HepG2 (cell line): Measurements from ENCODE around the gene ABHD4. TPM values are rescaled to one million over a fixed set of nuclear protein-coding genes. Genes with fewer than 3 reads are reported as not detected.

Experiments used
- CENPT ChIP-seq: sonication (generic); formaldehyde crosslinking; IDR thresholded peaks from 2 replicates; pipeline ENCODE4 v1.8.0; 2022; ENCODE audit warnings: low read depth, mild to moderate bottlenecking, moderate library complexity, missing genetic modification reagents
- HOXA3 ChIP-seq: sonication (generic); formaldehyde crosslinking; IDR thresholded peaks from 2 replicates; pipeline ENCODE4 v1.5.0; 2020; ENCODE audit warnings: missing genetic modification reagents
- JDP2 ChIP-seq: sonication (generic); formaldehyde crosslinking; IDR thresholded peaks from 2 replicates; pipeline ENCODE4 v1.8.1; 2022; ENCODE audit warnings: missing genetic modification reagents, borderline replicate concordance
- MLLT10 ChIP-seq: sonication (generic); formaldehyde crosslinking; IDR thresholded peaks from 2 replicates; pipeline ENCODE4 v1.4.0; 2020; ENCODE audit warnings: missing genetic modification reagents
- NCOA5 ChIP-seq: sonication (generic); formaldehyde crosslinking; IDR thresholded peaks from 2 replicates; pipeline ENCODE4 v1.4.0; 2020; ENCODE audit warnings: missing genetic modification reagents
- NKX3-1 ChIP-seq: sonication (generic); formaldehyde crosslinking; IDR thresholded peaks from 2 replicates; pipeline ENCODE4 v1.5.0; 2020; ENCODE audit warnings: missing genetic modification reagents
- RXRB ChIP-seq: IDR thresholded peaks from 2 replicates; pipeline ENCODE4 v1.6.1; 2016; ENCODE audit warnings: borderline replicate concordance, missing genetic modification reagents, missing compliant biosample characterization
- SNAPC2 ChIP-seq: sonication (generic); formaldehyde crosslinking; IDR thresholded peaks from 2 replicates; pipeline ENCODE4 v1.8.1; 2022; ENCODE audit warnings: mild to moderate bottlenecking, missing genetic modification reagents
- XBP1 ChIP-seq: sonication (generic); formaldehyde crosslinking; IDR thresholded peaks from 2 replicates; pipeline ENCODE4 v1.5.0; 2020; ENCODE audit warnings: missing genetic modification reagents
- ZNF329 ChIP-seq: sonication (generic); formaldehyde crosslinking; IDR thresholded peaks from 2 replicates; pipeline ENCODE4 v1.9.0; 2021; ENCODE audit warnings: low read depth, mild to moderate bottlenecking, missing genetic modification reagents
- polyA plus RNA-seq, 8 experiments: library from polyadenylated mRNA; depleted of rRNA in 3 of 8; stranded (reverse) in 7 of 8; unstranded in 1 of 8; fragments of >200 nt; fragmentation: Illumina TruSeq in 4 of 8; extraction: Trizol in 4 of 8; gene quantifications; 2 replicates each; pipeline versions ENCODE4 v1.2.1 to v1.2.3, GENCODE V29; 2011 to 2016; ENCODE audit warnings: low read depth in 4 of 8, missing spikeins in 1 of 8, mixed read lengths in 1 of 8; ENCODE audit not compliant: insufficient read depth in 1 of 8
- total RNA-seq, 5 experiments: library from RNA; depleted of rRNA; stranded (reverse); fragments of >200 nt; fragmentation: Illumina TruSeq; extraction: Trizol; gene quantifications; 2 replicates each; pipeline ENCODE4 v1.2.3, GENCODE V29; 2016; ENCODE audit warnings: low read depth in 1 of 5
- TF ChIP-seq, protein P1 (sequence below): IDR thresholded peaks from 2 replicates; pipeline ENCODE4 v1.6.1; 2016; ENCODE audit warnings: low read depth, missing genetic modification reagents, missing compliant biosample characterization
- TF ChIP-seq, protein P2 (sequence below): sonication (generic); formaldehyde crosslinking; IDR thresholded peaks from 2 replicates; pipeline ENCODE4 v1.4.0; 2020; ENCODE audit warnings: missing genetic modification reagents
- TF ChIP-seq, protein P3 (sequence below): sonication (generic); formaldehyde crosslinking; IDR thresholded peaks from 2 replicates; pipeline ENCODE4 v1.8.0; 2022; ENCODE audit warnings: mild to moderate bottlenecking, missing genetic modification reagents
- TF ChIP-seq, protein P4 (sequence below): sonication (generic); formaldehyde crosslinking; IDR thresholded peaks from 2 replicates; pipeline ENCODE4 v1.4.0; 2020; ENCODE audit warnings: low read depth, missing genetic modification reagents
- TF ChIP-seq, protein P5 (sequence below): sonication (generic); formaldehyde crosslinking; IDR thresholded peaks from 2 replicates; pipeline ENCODE4 v1.5.0; 2020; ENCODE audit warnings: mild to moderate bottlenecking, low read depth, missing genetic modification reagents, borderline replicate concordance

Gene ABHD4
- total and polyA plus RNA-seq, 2 of the 13 experiments (the other 11 are each of a cell fraction or from before 2014, with no cell fraction given): 16.1 to 47.5 TPM

DNA sequence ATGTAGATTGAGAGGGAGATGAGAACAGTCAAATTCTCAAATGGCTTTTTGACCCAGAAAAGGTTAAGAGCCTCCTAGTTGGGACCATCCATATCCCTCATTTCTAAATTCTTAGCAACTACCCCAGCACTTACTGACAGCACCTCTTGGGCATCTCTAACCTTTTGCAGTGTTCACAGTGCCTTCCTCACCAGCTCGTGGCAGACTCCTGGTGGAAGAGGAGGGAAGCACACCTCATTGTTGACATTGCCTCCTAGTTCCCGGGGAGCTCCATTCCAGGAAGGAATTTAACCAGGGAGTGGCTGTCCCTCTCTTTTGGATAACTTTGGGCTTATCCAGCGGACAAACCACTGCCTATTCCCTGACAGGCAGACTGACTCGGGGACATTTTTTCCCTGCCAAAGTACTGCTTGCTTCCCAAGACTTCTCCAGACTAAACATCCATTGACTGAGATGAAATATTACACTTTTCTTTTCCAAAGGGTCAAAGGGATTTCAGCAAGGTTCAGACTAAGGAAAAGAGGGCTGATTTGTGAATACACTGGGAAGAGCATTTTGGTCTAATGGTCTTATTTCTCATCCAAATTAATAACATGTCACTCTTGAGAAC is 55.0 kb downstream of the ABHD4 start (continued):
- no peak for TF ChIP-seq NKX3-1 (CRISPR knock-in tag)
- TF ChIP-seq, protein P1, sequence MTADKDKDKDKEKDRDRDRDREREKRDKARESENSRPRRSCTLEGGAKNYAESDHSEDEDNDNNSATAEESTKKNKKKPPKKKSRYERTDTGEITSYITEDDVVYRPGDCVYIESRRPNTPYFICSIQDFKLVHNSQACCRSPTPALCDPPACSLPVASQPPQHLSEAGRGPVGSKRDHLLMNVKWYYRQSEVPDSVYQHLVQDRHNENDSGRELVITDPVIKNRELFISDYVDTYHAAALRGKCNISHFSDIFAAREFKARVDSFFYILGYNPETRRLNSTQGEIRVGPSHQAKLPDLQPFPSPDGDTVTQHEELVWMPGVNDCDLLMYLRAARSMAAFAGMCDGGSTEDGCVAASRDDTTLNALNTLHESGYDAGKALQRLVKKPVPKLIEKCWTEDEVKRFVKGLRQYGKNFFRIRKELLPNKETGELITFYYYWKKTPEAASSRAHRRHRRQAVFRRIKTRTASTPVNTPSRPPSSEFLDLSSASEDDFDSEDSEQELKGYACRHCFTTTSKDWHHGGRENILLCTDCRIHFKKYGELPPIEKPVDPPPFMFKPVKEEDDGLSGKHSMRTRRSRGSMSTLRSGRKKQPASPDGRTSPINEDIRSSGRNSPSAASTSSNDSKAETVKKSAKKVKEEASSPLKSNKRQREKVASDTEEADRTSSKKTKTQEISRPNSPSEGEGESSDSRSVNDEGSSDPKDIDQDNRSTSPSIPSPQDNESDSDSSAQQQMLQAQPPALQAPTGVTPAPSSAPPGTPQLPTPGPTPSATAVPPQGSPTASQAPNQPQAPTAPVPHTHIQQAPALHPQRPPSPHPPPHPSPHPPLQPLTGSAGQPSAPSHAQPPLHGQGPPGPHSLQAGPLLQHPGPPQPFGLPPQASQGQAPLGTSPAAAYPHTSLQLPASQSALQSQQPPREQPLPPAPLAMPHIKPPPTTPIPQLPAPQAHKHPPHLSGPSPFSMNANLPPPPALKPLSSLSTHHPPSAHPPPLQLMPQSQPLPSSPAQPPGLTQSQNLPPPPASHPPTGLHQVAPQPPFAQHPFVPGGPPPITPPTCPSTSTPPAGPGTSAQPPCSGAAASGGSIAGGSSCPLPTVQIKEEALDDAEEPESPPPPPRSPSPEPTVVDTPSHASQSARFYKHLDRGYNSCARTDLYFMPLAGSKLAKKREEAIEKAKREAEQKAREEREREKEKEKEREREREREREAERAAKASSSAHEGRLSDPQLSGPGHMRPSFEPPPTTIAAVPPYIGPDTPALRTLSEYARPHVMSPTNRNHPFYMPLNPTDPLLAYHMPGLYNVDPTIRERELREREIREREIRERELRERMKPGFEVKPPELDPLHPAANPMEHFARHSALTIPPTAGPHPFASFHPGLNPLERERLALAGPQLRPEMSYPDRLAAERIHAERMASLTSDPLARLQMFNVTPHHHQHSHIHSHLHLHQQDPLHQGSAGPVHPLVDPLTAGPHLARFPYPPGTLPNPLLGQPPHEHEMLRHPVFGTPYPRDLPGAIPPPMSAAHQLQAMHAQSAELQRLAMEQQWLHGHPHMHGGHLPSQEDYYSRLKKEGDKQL (CRISPR knock-in tag): 0 out of 2 replicates have a peak, but pooled peaks have one; percentile 23
- TF ChIP-seq, protein P2, sequence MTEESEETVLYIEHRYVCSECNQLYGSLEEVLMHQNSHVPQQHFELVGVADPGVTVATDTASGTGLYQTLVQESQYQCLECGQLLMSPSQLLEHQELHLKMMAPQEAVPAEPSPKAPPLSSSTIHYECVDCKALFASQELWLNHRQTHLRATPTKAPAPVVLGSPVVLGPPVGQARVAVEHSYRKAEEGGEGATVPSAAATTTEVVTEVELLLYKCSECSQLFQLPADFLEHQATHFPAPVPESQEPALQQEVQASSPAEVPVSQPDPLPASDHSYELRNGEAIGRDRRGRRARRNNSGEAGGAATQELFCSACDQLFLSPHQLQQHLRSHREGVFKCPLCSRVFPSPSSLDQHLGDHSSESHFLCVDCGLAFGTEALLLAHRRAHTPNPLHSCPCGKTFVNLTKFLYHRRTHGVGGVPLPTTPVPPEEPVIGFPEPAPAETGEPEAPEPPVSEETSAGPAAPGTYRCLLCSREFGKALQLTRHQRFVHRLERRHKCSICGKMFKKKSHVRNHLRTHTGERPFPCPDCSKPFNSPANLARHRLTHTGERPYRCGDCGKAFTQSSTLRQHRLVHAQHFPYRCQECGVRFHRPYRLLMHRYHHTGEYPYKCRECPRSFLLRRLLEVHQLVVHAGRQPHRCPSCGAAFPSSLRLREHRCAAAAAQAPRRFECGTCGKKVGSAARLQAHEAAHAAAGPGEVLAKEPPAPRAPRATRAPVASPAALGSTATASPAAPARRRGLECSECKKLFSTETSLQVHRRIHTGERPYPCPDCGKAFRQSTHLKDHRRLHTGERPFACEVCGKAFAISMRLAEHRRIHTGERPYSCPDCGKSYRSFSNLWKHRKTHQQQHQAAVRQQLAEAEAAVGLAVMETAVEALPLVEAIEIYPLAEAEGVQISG: 0 out of 2 replicates have a peak, but pooled peaks have one; percentile 18
- TF ChIP-seq, protein P3, sequence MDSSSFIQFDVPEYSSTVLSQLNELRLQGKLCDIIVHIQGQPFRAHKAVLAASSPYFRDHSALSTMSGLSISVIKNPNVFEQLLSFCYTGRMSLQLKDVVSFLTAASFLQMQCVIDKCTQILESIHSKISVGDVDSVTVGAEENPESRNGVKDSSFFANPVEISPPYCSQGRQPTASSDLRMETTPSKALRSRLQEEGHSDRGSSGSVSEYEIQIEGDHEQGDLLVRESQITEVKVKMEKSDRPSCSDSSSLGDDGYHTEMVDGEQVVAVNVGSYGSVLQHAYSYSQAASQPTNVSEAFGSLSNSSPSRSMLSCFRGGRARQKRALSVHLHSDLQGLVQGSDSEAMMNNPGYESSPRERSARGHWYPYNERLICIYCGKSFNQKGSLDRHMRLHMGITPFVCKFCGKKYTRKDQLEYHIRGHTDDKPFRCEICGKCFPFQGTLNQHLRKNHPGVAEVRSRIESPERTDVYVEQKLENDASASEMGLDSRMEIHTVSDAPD: no peak
- no peak for TF ChIP-seq SNAPC2
- TF ChIP-seq MLLT10: no peak
- TF ChIP-seq CENPT (CRISPR knock-in tag): no peak
- no peak for TF ChIP-seq XBP1 (CRISPR knock-in tag)
- TF ChIP-seq JDP2 (CRISPR knock-in tag): no peak
- TF ChIP-seq, protein P4, sequence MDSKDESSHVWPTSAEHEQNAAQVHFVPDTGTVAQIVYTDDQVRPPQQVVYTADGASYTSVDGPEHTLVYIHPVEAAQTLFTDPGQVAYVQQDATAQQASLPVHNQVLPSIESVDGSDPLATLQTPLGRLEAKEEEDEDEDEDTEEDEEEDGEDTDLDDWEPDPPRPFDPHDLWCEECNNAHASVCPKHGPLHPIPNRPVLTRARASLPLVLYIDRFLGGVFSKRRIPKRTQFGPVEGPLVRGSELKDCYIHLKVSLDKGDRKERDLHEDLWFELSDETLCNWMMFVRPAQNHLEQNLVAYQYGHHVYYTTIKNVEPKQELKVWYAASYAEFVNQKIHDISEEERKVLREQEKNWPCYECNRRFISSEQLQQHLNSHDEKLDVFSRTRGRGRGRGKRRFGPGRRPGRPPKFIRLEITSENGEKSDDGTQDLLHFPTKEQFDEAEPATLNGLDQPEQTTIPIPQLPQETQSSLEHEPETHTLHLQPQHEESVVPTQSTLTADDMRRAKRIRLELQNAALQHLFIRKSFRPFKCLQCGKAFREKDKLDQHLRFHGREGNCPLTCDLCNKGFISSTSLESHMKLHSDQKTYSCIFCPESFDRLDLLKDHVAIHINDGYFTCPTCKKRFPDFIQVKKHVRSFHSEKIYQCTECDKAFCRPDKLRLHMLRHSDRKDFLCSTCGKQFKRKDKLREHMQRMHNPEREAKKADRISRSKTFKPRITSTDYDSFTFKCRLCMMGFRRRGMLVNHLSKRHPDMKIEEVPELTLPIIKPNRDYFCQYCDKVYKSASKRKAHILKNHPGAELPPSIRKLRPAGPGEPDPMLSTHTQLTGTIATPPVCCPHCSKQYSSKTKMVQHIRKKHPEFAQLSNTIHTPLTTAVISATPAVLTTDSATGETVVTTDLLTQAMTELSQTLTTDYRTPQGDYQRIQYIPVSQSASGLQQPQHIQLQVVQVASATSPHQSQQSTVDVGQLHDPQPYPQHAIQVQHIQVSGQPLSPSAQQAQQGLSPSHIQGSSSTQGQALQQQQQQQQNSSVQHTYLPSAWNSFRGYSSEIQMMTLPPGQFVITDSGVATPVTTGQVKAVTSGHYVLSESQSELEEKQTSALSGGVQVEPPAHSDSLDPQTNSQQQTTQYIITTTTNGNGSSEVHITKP (CRISPR knock-in tag): peak; percentile 64; the same call in 1 of the 2 replicates
- TF ChIP-seq RXRB (CRISPR knock-in tag): peak; percentile 67; the same call in 1 of the 2 replicates
- no peak for TF ChIP-seq HOXA3 (CRISPR knock-in tag)
- TF ChIP-seq, protein P5, sequence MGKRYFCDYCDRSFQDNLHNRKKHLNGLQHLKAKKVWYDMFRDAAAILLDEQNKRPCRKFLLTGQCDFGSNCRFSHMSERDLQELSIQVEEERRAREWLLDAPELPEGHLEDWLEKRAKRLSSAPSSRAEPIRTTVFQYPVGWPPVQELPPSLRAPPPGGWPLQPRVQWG: no peak
- no peak for TF ChIP-seq NCOA5
- no peak for TF ChIP-seq ZNF329 (CRISPR knock-in tag)
